SK-N-MC (cell line): Measurements from ENCODE around the gene METTL1.
"Not testable (repeated sequence)": the region's sequence is repeated elsewhere in the genome, so short reads cannot be mapped to it uniquely, and the experiment has no call there.

Source experiments
- DNase-seq: peaks from one replicate; pipeline ENCODE4 v3.0.0-alpha.2; 2011; ENCODE audit warnings: low read depth, low spot score
- H3K27ac ChIP-seq: fragments of 200-600 bp; sonication (generic); 2 replicates; pipeline ENCODE4 v1.5.1; 2016; ENCODE audit warnings: mixed run types
- H3K36me3 ChIP-seq: fragments of 200-600 bp; sonication (generic); 2 replicates; pipeline ENCODE4 v1.6.1; 2017; ENCODE audit warnings: antibody characterized with exemption, low read length, mixed read lengths; ENCODE audit not compliant: insufficient read depth
- H3K4me3 ChIP-seq: fragments of 200-600 bp; sonication (generic); 2 replicates; pipeline ENCODE4 v1.5.1; 2016
- H3K9ac ChIP-seq: fragments of 200-600 bp; sonication (generic); 2 replicates; pipeline ENCODE4 v1.8.0; 2017; ENCODE audit warnings: mixed run types, mixed read lengths; ENCODE audit not compliant: insufficient read length
- H3K9me3 ChIP-seq: fragments of 200-600 bp; sonication (generic); 2 replicates; pipeline ENCODE4 v1.6.1; 2017; ENCODE audit warnings: low read depth, mild to moderate bottlenecking, antibody characterized with exemption, low read length, moderate library complexity, mixed read lengths
- EZH2 ChIP-seq: fragments of 200-600 bp; sonication (generic); IDR thresholded peaks from one replicate; pipeline ENCODE4 v1.6.1; 2017; ENCODE audit warnings: antibody characterized with exemption
- FOXP2 ChIP-seq: optimal IDR thresholded peaks from 2 replicates; pipeline ENCODE3; 2011; ENCODE audit warnings: mild to moderate bottlenecking, moderate library complexity; ENCODE audit not compliant: insufficient read depth; ENCODE audit errors: extremely low read length, control extremely low read depth
- POLR2AphosphoS5 ChIP-seq: IDR thresholded peaks from 2 replicates; pipeline ENCODE4 v1.6.1; 2012; ENCODE audit warnings: mild to moderate bottlenecking, low read depth, low read length, borderline replicate concordance

Gene METTL1

DNA sequence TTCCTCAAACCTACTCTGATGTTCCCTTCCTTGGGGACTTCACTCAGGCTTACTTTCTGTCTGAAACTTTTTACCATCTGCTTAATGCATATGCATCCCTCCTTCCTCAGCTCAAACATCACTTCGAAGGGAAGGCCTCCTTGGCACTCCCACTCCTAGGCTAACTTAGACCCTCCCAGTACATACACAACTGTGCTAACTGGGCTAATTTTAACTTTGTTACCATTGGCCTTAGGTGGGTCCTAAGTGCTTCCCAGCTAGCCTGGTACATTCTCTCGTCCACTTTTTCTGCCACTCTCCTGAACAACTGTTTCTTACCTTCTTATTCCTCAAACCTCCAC is 4.3 kb upstream of the METTL1 start:
- no peaks in the 10 kb centered on the region for H3K9me3 ChIP-seq
- H3K27ac ChIP-seq = no peak overlapping the region
- H3K9ac ChIP-seq = no peak overlapping the region
- no peak for DNase-seq
- no peak for TF ChIP-seq EZH2
- no peak for TF ChIP-seq FOXP2
- no peak for TF ChIP-seq POLR2AphosphoS5
- H3K4me3 ChIP-seq = no peak overlapping the region
- H3K36me3 ChIP-seq = no peaks in the 10 kb centered on the region

DNA sequence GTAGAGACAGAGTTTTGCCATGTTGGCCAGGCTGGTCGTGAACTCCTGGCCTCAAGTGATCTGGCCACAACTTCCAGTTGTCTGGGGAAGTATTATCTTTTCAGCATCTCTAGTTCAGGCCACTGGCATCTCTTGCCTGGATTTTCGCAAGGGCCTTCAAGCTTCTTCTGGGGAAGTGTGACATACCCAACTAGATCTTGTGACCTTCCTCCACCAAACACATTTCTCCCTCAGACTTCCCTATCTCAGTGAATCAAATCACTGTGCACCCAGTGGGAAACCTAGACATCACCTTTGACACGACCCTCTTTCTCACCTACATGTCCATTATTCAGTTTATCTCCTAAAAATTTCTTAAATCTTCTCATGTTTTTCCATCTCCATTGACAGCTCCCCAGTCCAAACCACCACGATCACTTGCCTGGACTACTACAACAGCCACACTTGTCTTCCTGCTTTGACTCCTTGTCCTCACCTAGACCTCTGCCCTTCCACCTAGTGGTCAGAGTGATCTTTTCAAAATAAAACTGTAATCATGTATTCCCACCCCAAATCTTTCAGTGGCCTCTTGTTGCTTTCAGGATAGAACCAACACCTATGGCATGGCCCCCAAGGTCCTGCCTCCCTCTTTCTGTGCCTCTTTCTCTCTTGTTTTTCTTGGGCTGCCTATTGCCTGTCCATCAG is 3.8 kb upstream of the METTL1 start:
- Histone ChIP-seq H3K36me3 (peaks cover 3% of the 10 kb centered on the region), H3K9ac (no peak overlapping the region), H3K27ac (no peak overlapping the region), H3K9me3 (no peaks in the 10 kb centered on the region), H3K4me3 (no peak overlapping the region)
- no peak for TF ChIP-seq POLR2AphosphoS5
- no peak for TF ChIP-seq FOXP2
- no peak for TF ChIP-seq EZH2
- DNase-seq = no peak

DNA sequence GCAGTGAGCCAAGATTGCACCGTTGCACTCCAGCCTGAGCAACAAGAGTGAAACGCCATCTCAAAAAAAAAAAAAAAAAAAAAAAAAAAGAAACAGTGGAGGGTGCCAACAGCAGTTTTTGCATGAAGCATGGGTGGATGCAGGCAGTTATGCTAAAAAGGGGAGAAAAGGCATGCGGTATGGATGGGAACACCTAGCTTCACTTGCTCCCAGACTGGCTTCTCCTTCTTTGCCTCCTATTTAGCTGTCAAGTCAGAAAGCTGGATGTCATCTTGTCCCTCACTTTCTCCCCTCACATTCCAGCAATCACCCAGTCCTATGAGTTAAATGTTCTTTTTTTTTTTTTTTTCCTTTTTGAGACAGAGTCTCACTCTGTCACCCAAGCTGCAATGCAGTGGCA is 3.1 kb upstream of the METTL1 start:
- H3K36me3 ChIP-seq = peaks cover 9% of the 10 kb centered on the region
- DNase-seq = no peak
- no peak overlapping the region for H3K27ac ChIP-seq
- no peak overlapping the region for H3K4me3 ChIP-seq
- H3K9me3 ChIP-seq = no peaks in the 10 kb centered on the region
- TF ChIP-seq FOXP2 (no peak), POLR2AphosphoS5 (no peak), EZH2 (no peak)
- no peak overlapping the region for H3K9ac ChIP-seq

DNA sequence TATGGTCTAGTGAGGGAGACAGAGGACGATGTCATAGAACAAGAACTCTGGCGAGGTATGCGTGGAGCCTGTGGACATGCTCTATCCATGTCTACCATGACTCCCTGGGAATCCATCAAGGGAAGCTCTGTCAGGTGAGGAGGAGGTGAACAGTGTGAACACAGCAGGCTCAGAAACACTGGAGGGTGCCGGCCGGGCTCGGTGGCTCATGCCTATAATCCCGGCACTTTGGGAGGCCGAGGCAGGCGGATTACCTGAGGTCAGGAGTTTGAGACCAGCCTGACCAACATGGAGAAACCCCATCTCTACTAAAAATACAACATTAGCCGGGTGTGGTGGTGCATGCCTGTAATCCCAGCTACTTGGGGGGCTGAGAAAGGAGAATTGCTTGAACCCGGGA is 2.7 kb upstream of the METTL1 start:
- peaks cover 13% of the 10 kb centered on the region for H3K36me3 ChIP-seq
- not testable (repeated sequence) for H3K4me3 ChIP-seq, H3K27ac ChIP-seq, DNase-seq, H3K9me3 ChIP-seq, H3K9ac ChIP-seq

DNA sequence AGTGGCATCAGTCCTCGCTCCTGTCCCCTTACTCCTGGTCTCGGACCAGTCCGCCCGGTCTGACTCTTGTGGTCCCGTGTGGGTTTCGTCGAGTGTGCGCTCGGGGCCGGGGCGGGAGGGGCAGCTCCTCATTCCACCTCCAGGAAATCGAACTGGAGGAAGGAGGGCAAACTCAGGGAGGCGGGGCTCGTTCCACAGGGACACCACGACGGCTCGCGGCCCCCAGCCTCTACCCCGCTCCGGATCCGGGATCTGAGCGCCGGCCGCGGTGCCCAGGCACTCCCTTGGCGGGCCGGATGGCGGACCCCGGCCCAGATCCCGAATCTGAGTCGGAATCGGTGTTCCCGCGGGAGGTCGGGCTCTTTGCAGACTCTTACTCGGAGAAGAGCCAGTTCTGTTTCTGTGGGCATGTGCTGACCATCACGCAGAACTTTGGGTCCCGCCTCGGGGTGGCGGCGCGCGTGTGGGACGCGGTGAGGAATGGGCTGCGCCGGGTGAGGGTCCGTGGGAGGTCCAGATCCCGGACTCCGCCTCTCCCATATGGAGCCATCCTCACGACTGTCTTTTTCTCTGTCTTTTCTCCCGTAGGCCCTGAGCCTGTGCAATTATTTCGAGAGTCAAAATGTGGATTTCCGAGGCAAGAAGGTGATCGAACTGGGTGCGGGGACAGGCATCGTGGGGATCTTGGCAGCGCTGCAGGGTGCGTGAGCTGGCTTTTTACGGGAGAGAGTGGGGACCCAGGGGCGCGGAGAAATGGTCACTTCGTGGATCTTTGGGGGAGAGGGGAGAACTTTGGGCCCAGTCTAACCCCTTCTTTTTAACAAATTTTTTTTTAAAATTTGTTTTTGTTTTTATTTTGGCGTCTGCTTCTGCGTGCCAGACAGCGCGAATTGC is 771 bp upstream of the METTL1 start, which contains the start of gene EEF1AKMT3:
EEF1AKMT3 (plus strand) TSS at position 186 of the 894 bp plus-strand sequence; CDS start at position 297, 111 bp downstream.
- DNase-seq = no peak
- H3K36me3 ChIP-seq = peaks cover 24% of the 10 kb centered on the region
- H3K9me3 ChIP-seq = no peaks in the 10 kb centered on the region
- TF ChIP-seq FOXP2 (no peak), EZH2 (no peak), POLR2AphosphoS5 (no peak)
- peak within 1 kb of the TSS; percentile 96 for H3K27ac ChIP-seq
- H3K9ac ChIP-seq = peak within 1 kb of the TSS; percentile 98
- peak within 1 kb of the TSS; percentile 98 for H3K4me3 ChIP-seq

DNA sequence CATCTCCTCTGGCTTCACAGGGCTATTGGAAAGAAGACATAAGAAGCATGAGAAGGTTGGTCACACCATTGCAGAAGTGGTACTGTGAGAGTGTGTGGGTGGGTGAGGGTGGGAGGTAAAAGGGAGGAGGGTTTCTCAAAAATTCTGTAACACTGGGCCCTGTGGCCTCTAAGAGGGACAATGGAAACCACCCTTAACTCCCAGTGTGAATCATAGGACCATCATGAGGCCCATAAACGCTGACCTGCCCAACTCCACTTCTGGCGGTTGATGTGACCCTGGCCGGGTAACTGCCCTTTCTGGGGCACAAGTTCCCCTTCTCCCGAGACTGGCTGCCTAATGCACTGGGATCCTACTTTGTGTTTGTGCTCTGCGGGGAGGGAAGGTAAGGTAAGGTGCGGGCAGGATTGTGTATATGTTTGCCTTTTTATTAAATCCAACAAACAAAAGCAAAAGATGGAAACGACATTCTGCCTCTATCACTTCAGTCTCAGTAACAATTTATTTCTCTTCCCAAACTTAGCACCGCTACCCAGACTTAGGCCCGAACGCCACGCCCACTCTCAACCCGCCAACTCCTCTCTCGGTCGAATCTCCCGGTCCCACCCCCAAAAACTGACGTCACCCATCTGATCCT is 551 bp downstream of the METTL1 start:
- H3K4me3 ChIP-seq = peak overlapping the region; percentile 98
- DNase-seq = peak; percentile 89
- no peak for TF ChIP-seq POLR2AphosphoS5

DNA sequence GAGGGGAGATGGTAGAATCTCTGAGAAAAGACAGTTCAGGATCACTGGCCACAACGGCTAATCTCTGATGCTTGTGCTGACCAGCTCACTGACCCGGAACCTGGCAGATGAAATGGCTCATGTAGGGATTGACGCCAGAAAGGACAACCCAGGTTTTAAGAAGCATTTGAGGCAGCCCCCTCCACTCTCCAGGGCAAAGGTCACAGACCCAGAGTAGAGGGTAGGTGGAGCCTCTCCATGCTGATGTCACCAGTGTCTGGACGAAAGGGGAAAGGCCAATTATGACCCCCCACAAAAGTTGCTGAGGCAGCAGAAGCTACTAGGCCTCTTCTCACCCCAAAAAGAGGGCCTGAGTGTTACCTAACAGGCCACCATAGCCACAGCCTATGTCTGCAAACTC is 1.2 kb downstream of the METTL1 start:
- Histone ChIP-seq H3K9ac (peak overlapping the region; percentile 98), H3K4me3 (no peak overlapping the region; the same call in 1 of the 2 replicates), H3K27ac (no peak overlapping the region), H3K9me3 (no peaks in the 10 kb centered on the region), H3K36me3 (peaks cover 24% of the 10 kb centered on the region)
- no peak for TF ChIP-seq EZH2
- TF ChIP-seq FOXP2 = no peak
- no peak for TF ChIP-seq POLR2AphosphoS5
- no peak for DNase-seq

More for the DNA sequence above, 551 bp downstream of the METTL1 start:
- peak overlapping the region; percentile 96 for H3K27ac ChIP-seq
- H3K9me3 ChIP-seq = no peaks in the 10 kb centered on the region
- peak overlapping the region; percentile 98 for H3K9ac ChIP-seq
- peaks cover 24% of the 10 kb centered on the region for H3K36me3 ChIP-seq

DNA sequence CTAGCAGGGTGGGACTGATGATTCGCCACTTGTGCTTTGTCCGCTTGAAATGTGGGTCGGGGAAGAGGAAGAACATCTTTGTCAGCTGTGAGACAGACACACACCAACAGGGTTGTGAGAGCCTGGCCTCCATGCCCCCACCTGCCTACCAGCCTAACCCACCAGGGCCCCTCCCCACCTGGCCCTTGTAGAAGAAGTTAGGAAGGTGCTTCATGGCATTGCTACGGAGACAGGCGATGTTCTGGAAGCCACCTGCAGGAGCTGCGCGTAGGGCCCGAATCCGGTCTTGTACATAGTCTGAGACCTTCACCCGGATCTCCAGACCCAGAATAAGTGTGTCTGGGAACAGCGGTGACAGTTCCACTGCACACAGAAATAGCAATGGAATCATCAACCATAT is 2.3 kb downstream of the METTL1 start:
- no peak overlapping the region for H3K9ac ChIP-seq
- no peak overlapping the region for H3K4me3 ChIP-seq
- TF ChIP-seq FOXP2 (no peak), POLR2AphosphoS5 (no peak), EZH2 (no peak)
- H3K36me3 ChIP-seq = peaks cover 24% of the 10 kb centered on the region
- H3K9me3 ChIP-seq = no peaks in the 10 kb centered on the region
- no peak for DNase-seq
- H3K27ac ChIP-seq = no peak overlapping the region

DNA sequence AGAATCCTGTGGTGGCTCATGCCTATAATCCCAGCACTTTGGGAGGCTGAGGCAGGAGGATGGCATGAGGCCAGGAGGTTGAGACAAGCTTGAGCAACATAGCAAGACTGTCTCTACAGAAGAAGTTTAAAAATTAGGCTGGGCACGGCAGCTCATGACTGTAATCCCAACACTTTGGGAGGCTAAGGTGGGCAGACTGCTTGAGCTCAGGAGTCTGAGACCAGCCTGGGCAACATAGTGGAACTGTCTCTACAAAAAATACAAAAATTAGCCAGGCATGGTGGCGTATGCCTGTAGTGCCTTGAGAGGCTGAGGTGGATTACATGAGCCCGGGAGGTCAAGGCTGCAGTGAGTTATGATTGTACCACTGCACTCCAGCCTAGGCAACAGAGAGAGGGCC is 4.0 kb downstream of the METTL1 start:
- TF ChIP-seq FOXP2 = no peak
- TF ChIP-seq EZH2 = no peak
- no peak for TF ChIP-seq POLR2AphosphoS5
- Histone ChIP-seq H3K9ac (no peak overlapping the region), H3K4me3 (no peak overlapping the region), H3K9me3 (no peaks in the 10 kb centered on the region), H3K36me3 (peaks cover 24% of the 10 kb centered on the region), H3K27ac (no peak overlapping the region)
- no peak for DNase-seq
